ENCODE measurements around the gene IL1RAPL1.
"Not testable (repeated sequence)": the region's sequence is repeated elsewhere in the genome, so short reads cannot be mapped to it uniquely, and the experiment has no call there.

The IL1RAPL1 gene

DNA sequence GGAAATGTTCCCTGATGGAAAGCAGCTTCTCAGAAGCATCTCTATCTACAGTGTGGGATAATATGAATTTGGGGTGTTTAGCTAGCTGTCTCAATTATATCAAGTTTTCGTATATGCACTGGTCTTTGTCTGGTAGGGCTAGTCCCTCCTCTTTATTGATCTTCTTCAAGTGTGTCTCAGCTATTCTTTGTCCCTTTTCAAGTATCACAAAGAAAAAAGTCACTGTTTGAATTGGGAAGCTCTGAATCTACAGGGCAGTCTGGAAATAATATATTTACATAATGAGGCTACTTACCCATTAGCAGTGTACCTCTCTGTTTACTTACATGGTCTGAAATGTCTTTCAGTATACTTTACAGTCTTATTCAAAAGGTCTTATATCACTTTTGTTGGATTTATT lies 526.0 kb downstream of the IL1RAPL1 start:
- DNase-seq (ENCODE audit: low read depth in 3 of 3) = no peak

DNA sequence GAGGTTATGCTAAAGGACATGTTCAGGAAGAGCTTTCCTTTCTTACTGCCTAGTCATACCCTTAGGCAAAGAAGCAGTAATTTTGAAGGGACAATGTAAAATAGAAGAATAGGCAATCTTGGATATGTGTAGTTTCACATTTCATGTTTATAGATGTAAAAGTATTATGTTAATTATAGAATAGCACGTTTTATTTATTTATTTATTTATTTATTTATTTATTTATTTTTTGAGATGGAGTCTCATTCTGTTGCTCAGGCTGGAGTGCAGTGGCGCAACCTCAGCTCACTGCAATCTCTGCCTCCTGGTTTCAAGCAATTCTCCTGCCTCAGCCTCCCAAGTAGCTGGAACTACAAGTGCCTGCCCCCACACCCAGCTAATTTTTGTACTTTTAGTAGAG lies 535.6 kb downstream of the IL1RAPL1 start:
- DNase-seq (ENCODE audit: low read depth in 3 of 3) = not testable (repeated sequence)

DNA sequence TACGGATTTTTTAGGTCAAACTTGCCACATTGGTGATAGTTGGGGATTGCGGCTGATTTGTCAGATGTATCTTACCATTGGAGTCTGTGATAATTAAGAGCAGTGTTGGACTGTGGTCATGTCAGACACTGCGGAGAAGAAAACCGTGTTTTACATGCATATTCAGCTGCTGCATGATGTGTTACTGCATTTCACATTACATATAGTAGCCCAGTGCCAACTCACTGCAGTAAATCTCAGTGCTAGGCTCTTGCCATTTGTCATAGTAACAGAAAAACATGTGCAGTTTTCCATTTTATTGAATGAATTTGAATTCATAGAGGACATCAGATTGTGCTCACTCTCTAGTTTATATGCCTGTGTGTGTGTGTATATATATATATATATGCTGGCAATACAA lies 543.7 kb downstream of the IL1RAPL1 start:
- no peak for DNase-seq (ENCODE audit: low read depth in 3 of 3)

DNA sequence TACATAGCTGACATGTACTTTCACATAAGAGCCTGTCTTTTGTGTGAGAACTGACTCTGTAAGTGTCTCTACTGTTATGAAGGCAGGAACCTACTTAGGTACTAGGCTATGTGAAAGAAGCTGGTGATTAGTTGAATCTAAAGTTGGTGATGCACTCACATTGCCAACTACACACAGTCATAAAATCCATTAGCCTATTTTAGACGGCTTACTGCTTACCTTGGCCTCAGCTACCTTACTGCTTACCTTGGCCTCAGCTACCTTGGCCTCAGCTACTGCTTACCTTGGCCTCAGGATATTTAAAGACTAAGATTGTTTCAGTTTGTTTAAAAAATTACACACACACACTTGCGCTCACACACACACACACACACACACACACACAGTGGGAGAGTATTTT lies 549.7 kb downstream of the IL1RAPL1 start:
- no peak for DNase-seq (ENCODE audit: low read depth in 3 of 3)

DNA sequence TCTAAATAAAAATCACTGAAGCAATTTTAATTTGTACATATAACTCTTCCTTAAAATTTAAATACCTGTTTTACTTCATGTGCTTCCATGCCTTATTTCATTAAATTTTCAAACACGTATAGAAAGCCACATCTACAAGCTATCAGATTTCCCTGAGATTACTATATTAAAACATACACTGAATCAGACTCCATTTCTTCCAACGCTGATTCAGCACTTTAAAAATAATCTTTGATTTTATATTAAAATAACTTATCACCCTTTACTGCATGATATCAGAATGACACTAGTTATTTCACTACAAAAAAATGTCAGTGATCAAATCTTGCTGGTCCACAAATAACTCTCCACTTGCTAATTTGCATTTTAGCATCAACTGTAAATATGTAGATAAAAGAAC lies 550.8 kb downstream of the IL1RAPL1 start:
- no peak for DNase-seq (ENCODE audit: low read depth in 3 of 3)

DNA sequence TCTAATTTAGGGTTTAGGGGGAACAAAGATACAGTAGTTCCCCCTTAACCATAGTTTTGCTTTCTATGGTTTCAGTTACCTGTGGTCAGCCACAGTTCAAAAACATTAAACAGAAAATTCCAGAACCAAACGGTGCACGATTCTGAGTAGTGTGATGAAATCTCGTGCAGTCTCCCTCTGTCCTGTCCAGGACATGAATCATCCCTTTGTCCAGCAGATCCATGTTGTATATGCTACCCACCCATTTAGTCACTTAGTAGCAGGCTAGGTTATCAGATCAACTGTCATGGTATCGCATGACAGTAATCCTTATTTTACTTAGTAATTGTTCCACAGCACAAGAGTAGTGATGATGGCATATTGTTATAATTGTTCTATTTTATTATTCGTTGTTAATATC lies 556.1 kb downstream of the IL1RAPL1 start:
- no peak for DNase-seq (ENCODE audit: low read depth in 3 of 3)

DNA sequence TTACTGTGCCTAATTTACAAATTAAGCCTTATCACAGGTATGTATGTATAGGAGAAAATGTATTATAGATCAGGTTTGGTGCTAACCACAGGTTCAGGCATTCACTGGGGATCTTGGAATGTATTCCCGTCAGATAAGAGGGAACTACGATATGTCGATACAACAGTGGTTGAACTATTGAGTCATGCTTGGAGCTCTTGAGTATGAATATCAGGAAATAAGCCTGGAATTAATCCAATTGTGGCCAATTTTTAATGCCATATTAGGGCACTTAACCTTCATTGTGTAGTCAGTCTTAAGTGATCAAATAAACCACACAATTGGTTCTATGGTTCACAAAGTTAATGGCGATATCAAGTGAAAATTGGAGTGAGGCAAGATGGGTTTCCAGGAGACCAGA lies 556.5 kb downstream of the IL1RAPL1 start:
- no peak for DNase-seq (ENCODE audit: low read depth in 3 of 3)

DNA sequence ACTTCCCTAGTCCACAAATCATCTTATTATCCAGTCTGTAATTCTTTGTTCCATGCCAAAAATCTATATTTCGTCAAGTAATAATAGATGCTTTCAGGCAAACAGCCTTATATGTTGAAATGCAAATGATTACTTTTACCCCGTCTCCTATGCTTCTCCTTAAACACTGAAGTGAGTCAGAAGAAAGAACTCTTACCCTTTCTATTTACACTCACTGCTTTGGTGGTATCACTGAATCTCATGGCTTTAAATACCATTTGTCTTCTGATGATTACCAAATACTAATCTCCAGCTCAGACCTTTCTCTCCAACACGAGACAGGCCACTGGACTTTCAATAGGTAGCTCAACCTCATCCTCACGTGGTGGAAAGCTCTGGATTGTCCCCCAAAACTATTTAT lies 558.1 kb downstream of the IL1RAPL1 start:
- no peak for DNase-seq (ENCODE audit: low read depth in 3 of 3)

DNA sequence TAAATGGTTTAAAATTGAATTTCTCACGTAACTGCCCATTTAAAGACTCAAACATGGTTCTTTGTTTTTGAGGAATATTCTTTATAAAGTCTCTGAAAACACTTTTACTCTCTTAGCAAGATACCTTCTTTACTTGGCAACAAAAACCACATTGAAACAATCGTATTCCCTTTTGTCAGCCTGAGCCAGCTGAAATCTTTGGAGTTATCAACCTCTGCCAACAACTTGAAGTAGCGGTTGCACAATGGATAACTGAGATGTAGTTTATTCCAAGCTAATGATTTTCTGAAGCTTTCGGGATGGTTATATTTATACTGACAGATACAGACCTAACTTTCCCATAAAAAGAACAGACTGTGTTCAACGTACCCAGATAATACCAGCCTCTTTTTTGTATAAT lies 561.3 kb downstream of the IL1RAPL1 start:
- DNase-seq (ENCODE audit: low read depth in 3 of 3) = no peak

DNA sequence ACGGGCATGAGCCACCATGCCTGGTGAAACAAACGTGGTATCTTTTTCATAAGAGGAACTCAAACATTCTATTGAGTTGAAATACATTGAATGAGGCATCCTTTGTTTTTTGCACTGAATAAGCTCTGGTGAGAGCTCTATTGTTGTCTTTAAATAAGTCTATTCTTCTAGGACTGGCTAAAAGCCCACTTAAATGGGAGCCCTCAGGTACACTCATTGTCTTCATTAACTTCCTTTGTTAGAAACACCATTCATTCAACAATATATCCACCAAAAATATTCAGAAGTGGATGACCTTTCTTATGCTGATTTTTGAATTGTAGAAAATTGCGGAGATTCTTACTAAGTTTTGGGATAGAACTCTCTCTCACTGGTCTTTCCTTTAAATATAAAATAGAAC lies 568.0 kb downstream of the IL1RAPL1 start:
- DNase-seq (ENCODE audit: low read depth in 3 of 3) = no peak

DNA sequence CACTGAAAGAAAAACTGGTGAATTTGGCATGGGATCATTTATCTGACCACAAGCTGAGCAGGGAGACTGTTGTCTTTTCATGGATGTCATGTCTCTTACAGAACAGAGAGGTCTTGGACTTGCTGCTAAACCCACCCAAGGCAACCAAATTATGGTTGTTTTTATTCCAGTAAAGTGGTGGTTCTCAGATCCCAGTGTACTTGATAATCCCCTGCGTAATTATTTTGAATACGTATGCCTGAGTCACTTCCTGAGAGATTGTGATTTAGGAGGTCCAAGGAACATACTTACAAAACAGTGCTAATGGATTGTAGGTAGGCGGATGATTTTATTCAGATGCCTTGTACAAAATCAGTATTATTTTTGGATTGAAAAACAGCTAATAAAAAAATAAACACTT lies 585.6 kb downstream of the IL1RAPL1 start:
- DNase-seq (ENCODE audit: low read depth in 3 of 3) = no peak

DNA sequence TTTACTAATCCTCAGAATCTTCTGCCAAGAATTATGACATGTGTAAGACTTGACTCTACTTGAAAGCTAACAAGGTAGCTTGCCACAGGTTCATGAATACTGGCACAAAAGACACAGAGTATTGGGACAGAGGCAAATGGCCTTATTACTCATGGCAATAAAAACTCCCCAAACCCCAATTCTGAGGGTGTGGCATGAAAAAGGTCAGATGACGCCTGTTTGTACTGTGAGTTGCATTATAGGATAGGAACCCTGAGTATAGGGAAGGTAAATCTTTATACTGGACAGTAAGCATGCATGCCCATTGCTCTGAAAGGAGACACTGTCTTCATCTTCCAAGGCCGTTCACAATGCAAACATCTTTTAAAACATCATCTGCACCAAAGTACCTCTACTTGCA lies 600.0 kb downstream of the IL1RAPL1 start:
- DNase-seq (ENCODE audit: low read depth in 3 of 3) = no peak

DNA sequence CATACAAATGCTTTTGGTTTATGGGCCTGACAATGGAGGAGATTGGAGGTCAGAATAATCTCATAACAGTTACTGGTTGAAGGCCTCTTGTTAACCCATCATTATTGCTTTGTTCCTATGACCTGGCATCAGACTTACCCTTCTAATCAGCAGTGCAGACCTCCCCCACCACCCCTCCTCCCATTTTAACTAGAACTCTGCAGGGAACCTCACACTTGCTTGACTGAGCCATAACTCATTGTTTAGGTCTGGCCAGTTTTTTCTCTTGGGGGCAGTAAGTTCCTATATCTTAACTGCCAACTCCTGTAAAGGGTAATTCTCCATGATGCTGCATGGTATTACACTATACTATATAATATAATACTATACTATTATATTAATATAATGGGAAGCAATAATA lies 609.3 kb downstream of the IL1RAPL1 start:
- DNase-seq (ENCODE audit: low read depth in 3 of 3) = no peak

DNA sequence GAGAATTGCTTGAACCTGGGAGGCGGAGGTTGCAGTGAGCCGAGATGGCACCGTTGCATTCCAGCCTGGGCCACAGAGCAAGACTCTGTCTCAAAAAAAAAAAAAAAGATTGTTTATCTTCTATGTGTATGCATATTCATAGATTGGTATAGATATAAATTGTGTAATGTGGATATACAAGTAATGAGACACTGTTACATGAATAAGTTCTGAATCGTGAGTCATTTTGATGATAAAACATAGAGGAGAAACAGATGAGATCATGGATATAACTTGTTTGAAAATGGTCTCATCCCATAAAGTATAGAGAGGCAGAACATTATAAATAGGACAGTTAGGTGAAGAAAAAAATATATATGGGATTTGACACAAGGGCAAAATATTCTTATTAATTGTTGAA lies 628.0 kb downstream of the IL1RAPL1 start:
- no peak for DNase-seq (ENCODE audit: low read depth in 3 of 3)

DNA sequence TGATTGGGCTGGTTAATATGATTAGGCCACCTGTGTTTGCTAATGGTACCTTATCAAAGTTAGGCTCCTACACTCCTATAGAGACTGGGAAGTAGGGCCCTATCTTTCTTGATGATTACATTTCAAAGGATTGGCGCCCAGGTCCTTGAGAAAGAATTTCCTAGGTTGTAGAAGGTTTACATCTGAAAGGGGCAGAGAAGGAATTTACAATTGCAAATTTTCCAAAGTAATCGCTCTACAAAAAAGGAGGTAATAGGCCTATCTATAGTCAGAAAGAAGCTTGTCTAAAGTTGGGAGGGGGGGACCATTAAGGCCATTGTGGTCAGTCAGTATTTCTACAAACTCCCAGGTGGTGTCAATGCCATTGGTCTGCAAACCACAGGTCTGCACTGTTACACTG lies 638.4 kb downstream of the IL1RAPL1 start:
- no peak for DNase-seq (ENCODE audit: low read depth in 3 of 3)

DNA sequence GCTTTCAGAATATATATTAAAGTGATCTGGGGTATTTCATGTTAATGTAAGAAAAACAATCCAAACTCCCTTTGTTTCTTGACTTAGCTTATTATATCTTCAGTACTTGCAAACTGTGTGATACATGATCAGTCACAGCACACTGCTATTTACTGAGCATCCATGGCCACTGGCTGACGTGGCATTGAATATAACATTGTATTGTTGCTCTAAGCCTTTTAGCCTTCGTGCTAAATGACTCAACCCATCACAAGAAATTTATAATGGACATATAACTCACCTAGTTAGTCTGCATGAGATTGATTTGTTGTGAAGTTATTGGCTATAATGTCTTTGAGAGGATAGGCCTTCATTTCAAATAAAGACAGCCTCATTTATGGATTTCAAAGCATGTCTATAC lies 642.6 kb downstream of the IL1RAPL1 start:
- no peak for DNase-seq (ENCODE audit: low read depth in 3 of 3)

DNA sequence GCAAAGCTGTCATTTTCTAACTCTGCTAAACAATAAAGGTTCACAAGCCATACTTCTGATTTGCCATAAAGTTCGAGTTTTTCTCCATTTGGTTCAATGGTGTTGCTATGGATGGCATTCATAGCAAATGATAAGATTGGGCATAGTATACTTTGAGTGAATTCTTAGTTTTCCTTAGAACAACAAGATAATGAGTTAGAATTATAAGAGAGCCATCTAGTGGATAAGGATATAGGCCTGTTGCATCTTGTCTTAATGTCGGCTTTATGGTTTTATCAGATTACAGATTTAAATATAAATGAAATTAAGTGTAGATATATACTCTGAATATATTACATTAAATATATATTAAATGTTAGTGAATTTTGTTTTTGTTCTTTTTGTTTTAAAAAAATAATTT lies 644.6 kb downstream of the IL1RAPL1 start:
- no peak for DNase-seq (ENCODE audit: low read depth in 3 of 3)

DNA sequence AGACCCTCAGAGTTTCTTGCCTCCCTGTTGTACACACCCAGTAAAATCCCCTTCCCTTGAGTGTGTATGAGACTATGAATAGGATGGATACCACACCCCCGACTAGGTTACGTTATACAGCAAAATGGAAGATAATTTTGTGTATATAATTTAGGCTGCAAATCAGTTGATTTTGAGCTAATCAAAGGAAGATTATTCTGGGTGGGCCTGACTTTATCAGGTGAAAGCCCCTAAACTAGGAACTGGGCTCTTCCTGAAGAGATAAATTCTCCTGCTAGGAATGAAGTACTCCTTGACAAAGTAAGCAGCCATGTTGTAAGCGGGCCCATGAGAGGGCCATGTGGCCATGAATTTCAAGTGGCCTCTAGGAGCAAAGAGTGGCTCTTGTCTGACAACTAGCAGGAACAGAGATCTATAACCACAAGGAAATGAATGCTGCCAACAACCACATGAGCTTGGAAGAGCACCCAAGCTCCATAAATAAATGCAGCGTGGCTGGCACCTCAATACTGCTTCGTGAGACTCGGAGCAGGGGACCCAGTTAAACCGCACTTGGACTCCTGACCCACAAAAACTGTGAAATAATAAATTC lies 646.4 kb downstream of the IL1RAPL1 start:
- no peak for DNase-seq (ENCODE audit: low read depth in 3 of 3)

DNA sequence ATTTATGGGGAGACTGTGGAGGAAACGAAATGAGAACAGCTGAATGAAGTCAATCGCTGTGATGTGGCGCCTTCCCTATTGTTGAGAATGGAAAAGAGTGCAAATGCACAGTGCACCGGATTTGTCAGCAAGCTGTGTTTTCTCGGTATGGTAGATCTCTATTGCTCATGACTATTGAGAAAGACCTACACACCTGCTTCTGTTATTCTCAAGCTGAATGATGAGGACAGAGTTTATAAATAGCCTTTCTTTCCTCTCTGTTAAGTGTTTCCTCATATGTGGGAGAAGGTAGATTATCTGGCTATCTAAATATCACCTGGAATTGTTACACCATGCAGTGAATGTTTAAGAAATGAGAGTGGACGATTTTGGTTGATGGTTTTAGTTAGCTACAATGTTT lies 650.7 kb downstream of the IL1RAPL1 start:
- DNase-seq (ENCODE audit: low read depth in 3 of 3) = no peak

DNA sequence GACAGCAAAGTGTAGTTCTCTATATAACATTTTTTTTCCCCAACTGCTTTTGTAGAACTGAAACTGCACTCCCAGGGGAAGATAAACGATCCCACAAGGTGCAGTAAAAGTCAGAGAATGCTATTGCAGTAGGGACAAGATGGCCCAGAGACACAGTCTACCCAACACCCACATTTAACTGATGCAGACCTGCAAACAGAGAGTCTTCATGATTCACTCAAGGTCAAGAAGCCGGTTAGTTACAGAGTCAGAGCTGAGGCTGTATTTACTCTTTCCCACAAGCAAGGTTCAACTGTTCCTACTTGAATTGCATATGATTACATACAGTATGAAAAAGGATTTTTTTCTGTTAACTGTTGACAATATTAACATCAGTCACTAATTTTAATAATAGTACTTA lies 654.6 kb downstream of the IL1RAPL1 start:
- DNase-seq (ENCODE audit: low read depth in 3 of 3) = no peak

DNA sequence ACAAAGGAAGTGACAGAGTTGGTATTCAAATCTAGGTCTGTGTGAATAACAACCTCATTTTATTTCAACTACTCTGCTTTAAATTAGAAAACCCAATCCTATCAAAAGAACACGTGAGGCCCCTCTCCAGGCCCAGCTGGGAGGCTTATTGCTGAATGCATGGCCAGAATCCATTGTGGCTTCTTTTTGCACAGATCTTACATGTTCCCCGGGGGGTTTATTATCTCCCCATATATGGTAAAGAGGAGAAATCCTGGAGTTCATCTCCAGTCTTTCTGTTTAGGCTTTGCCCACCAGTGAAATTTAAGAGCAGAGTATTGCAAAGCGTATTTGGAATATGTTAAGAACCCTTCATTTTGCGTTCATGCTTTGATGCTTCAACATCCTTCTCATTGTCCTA lies 655.6 kb downstream of the IL1RAPL1 start:
- DNase-seq (ENCODE audit: low read depth in 3 of 3) = no peak

DNA sequence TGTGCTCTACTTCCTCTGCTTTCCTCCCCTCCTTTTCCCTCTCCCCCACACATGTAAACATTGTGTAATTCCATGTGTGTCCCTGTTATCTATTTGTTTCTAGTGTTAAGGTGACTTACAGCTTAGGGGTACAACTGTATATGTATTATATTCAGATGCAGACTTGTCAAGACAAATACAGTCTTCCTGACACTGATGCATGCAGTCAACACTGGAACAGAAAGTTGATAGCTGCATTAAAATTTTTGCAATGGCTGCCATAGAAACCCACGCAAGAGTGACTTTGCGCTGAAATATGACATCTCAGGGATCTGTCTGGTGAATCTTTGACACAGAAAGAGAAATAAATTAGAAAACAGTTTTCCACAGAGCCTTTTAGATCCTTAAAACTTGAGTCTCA lies 656.7 kb downstream of the IL1RAPL1 start:
- no peak for DNase-seq (ENCODE audit: low read depth in 3 of 3)

DNA sequence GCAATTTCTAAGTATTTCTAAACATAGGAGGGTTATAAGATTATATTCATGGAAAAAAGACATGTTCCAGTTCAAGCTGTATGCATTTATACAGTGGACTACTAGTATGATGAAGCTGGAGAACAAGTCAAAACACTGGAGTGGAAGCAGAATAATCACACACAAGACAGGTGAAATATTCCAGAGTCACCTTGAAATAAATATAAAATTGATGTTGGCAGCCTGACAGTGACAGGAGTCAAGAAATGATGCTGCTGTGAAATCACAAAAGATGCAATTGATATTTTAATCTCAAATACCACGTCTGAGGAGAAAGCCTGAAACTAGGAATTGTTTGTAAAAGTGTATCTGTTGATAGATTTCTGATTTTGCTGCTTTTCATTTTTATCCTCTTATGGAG lies 667.3 kb downstream of the IL1RAPL1 start:
- DNase-seq (ENCODE audit: low read depth in 3 of 3) = no peak

DNA sequence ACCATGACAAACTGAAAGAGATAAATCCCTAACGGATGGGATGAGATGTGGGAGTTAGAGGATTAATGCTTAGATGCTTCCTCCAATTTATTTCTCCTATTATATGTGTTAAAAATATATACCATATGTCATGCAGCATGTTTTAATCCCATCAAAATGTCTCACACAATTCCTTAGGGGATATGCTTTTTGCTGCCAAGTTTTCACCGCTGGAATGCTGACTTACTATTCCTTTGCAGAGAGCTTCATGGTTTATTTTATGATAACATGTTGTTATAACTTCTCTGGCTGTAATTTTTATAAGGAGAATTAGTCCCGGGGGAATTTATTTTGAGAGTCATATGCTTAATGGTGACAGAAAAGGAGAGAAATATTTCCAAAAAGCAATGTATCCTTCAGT lies 670.3 kb downstream of the IL1RAPL1 start:
- DNase-seq (ENCODE audit: low read depth in 3 of 3) = no peak

DNA sequence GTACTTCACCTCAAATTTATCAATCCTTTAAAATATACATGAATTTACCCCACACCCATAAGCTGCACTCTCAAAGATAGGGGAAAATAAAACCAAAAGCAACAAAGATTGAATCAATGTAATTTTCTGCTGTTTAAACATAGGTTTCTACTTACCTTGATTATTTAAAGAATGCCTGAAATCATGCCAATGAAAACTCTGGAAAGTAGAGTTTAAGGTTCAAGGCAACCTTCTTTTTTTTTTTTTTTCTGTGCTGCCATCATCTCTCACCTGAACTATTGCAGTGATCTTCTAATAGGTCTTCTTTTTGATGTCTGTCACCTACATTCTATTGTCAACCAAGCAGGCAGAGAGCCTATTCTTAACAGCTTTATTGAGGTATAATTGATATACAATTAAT lies 682.1 kb downstream of the IL1RAPL1 start:
- no peak for DNase-seq (ENCODE audit: low read depth in 3 of 3)
